Measurements from ENCODE around the gene MAN2A1.
"Not testable (repeated sequence)": the region's sequence is repeated elsewhere in the genome, so short reads cannot be mapped to it uniquely, and the experiment has no call there.

Gene MAN2A1

DNA sequence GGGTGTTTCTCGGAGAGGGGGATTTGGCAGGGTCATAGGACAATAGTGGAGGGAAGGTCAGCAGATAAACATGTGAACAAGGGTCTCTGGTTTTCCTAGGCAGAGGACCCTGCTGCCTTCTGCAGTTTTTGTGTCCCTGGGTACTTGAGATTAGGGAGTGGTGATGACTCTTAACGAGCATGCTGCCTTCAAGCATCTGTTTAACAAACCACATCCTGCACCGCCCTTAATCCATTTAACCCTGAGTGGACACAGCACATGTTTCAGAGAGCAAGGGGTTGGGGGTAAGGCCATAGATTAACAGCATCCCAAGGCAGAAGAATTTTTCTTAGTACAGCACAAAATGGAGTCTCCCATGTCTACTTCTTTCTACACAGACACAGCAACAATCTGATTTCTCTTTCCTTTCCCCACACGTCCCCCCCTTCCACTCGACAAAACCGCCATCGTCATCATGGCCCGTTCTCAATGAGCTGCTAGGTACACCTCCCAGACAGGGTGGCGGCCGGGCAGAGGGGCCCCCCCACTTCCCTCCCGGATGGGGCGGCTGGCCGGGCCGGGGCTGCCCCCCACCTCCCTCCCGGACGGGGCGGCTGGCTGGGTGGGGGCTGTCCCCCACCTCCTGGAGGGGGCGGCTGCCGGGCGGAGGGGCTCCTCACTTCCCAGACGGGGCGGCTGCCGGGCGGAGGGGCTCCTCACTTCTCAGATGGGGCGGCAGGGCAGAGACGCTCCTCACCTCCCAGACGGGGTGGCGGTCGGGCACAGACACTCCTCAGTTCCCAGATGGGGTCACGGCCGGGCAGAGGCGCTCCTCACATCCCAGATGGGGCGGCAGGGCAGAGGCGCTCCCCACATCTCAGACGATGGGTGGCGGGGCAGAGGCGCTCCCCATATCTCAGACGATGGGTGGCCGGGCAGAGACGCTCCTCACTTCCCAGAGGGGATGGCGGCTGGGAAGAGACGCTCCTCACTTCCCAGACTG lies 142.8 kb downstream of the MAN2A1 start:
- not testable (repeated sequence) for DNase-seq

DNA sequence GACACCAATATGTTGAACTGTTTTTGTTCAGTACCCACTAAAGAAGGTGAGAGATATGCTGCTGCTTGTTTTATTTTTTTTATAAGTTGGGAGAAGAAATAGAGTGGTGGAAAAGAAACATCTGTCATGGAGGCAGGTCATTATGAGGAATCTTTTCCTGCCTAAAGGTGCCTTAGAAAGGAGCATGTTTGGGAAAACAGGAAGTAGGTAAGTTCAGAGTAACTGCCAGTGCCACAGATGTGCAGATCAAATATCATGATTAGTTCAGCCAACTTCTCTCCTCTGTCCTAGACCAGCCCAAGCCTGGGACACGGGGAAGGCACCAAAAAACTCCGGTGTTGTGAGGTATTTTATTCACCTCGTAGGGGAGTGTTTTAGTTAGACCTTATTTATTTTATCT lies 144.2 kb downstream of the MAN2A1 start:
- no peak for DNase-seq

DNA sequence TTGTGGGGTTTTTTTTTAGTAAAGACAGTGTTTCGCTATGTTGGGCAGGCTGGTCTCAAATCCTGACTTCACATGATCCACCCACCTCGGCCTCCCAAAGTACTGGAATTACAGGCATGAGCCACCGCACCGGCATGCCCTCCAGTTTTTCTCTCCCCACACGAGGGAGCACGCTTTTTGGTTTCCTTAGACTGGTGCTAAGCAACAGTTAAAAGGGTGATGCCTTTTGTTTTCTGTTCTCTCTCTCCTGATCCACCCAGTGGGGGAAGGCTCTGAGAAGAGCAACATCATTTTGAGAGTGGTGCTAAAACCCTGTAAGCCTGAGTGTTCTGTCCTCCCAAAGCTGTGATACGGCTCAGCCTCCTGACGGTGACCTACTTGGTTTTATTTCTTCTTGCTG lies 146.6 kb downstream of the MAN2A1 start:
- DNase-seq, result no peak

DNA sequence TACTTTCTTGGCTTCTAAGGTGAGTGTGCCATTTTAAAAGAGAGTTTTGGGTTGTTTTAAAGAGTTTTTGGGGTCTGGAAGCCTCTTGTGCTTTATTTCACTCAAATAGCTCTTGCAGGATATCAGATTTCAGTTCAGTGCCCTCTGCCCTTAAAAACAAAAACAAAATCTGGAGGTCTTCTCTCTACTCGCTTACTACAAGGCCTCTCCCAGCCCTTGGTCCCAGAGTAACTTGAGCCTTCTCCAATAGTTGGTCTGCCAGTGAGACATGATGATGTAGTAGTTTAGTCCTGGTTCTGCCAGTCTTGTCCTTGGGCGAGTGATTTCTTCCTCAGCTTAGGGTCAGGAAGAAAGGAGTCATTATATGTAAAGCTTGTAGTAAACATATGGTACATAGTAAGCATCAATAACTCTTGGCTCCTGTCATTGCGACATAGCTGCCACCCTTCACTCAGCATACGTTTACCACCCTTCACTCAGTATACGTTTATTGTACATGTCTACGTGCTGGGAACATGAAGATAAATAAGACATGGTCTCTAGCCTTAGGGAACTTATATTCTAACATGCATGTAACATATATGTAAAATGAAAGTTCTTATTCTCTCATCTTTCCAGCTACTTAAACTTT lies 147.6 kb downstream of the MAN2A1 start:
- DNase-seq, result no peak

DNA sequence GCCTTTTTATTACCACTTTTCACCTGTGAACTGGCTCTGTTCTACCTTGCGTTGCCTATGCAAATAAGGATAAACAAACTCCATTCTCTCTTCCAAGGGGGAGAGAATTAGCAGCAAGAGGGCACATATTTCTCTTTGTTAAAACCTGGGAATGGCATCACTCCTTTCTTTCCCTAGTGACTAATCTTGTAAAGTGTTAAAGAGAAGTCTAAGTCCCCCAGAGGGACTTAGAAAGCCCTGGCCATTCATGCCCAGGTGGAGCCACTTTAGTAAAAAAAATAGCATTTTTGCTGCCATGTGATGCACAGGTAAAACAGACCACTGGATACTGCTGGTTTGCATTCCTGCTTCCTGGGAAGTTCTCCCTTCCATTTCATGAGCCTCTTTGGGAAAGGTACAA lies 148.4 kb downstream of the MAN2A1 start:
- no peak for DNase-seq

DNA sequence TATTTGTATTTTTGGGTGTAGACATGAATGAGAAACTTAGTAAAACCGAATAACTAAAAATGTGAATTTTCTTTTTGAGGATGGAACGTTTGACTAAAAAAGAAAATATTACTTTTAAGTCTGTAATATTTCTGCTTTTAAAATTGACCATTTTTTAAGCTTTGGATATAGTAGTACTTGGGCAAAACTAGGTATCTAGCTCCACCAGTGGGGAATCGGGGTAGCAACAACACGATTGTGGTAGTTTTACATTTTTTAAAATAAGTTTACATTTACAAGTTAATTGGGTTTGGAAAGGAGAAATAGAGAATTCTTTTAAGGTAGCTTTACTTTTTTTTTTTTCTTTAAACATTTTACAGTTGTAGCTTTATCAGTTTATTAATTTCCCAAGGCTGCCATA lies 154.4 kb downstream of the MAN2A1 start:
- DNase-seq, result no peak

DNA sequence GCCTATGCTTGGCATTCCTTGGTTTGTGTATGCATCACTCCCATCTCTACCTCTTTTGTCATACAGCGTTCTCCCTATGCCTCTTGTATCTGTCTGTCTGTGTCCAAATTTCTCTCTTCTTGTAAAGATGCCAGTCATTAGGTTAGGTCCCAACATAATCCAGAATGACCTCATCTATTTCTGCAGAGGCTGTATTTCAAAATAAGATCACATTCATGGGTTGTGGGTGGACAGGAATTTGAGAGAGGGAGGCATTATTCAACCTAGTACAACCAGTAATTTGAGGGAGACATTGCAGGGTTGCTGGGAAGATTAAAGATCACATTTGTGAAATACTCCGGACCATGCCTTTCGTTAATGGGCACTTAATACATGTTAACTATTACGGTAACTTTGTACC lies 155.0 kb downstream of the MAN2A1 start:
- no peak for DNase-seq

DNA sequence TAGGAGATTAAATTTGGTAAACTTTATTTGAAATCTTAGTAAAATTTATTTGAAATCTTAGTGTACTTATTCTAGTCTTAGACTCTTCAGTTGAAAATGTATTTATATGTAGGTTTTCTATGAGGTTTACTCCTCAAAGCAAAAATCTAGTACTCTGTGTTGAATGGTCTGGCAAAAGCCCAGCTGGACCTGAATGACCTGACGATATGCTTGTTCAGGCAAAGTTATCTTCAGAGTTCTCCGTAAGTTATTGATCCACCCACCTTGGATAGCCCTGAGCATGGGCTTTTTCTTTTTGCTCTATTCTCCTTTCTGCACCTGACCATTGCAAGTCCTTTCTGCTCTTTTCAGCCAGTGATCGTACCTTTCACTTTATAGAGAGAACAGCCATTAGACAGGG lies 158.4 kb downstream of the MAN2A1 start:
- no peak for DNase-seq

DNA sequence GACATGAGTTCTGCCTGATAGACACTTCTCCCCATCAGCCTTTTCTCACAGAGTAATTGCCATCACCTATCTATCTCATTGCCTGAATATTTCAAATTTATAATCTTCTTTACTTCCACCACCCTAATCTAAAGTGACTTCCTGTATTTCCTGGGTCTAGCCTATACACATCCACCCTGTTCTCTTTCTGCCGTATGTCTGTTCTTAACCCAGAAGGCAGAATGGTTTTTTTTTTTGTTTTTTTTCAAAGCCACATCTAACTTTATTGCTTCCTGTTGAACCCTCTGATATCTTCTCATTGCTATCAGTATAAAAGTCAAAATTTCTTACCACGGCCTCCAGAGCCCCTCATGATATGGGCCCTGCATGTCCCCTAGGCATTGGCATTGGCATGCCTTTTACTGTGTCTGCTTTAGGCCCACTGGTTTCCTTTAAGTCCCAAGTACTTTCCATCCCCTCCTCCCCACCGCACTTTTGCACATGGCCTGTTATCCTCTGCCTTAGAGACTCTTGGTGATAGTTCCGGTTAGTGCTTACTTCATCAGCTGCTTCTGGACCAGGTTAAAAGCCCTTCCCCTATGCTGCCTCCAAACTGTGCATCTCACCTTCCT lies 159.9 kb downstream of the MAN2A1 start:
- DNase-seq, result no peak

DNA sequence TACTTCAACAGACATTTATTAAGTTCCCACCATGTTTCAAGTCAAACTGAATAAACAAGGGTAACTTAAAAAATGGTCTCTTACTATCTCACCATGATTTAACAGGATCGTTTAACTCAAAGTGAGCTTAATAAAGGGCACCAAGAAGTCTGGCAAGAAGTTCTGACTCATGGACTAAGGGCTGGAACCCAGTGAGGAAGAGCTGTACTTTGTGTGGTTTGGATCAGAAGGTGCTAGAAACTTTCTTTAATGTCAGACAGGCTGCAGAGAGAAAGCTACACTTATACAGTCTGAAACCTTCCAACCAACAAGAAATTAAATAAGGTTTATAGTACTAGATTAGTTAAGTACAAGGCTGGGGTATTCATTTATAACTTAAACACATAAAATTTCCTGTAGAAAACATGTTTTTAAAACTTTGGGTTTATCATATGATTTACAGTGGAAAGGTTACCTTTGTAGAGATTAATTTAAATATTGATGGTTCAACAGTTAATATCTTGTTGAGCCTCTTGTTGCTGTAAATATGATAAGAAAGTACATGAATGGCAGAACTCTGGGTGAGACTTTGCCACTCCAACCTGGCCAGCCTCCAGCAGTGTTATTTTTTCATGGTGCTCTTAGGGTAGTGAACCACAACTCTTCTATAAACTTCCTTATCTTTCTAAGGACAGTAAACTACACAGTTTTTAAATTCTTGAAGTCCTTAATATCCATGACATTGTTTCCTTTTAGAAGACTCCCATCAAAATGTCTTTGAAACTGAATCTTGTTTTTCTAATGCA lies 162.8 kb downstream of the MAN2A1 start:
- DNase-seq, result no peak

DNA sequence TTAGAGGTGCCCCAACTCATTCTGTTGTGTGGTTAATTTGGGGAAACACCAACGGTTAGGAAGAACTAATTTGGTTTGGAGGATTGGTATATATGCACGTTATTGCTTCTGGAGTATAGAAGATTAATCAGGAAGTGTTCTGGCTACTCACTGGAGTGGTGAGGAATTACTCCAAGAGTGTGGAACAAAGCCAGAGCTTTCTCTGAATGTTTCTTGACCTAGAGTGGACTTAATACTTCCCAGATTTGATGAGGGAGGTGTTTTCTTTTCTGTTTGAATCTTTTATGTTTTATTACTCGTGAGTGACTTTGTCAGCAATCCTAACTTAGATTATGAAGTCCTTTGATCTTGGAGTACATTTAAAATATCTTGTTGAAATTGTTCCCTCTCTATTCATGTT lies 163.7 kb downstream of the MAN2A1 start:
- DNase-seq, result no peak

DNA sequence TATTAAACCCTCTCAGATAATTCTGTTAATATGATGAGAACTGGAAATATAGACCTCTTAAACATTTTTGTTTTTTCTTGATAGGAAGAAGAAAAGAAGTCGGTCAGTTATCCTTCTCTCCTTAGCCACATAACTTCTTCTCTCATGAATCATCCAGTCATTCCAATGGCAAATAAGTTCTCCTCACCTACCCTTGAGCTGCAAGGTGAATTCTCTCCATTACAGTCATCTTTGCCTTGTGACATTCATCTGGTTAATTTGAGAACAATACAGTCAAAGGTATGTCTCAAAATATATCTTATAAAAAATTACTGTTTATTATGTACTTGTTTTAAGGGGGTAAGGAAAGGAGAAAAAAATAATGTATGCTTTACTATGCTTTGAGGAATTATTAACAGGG lies 165.3 kb downstream of the MAN2A1 start:
- no peak for DNase-seq

DNA sequence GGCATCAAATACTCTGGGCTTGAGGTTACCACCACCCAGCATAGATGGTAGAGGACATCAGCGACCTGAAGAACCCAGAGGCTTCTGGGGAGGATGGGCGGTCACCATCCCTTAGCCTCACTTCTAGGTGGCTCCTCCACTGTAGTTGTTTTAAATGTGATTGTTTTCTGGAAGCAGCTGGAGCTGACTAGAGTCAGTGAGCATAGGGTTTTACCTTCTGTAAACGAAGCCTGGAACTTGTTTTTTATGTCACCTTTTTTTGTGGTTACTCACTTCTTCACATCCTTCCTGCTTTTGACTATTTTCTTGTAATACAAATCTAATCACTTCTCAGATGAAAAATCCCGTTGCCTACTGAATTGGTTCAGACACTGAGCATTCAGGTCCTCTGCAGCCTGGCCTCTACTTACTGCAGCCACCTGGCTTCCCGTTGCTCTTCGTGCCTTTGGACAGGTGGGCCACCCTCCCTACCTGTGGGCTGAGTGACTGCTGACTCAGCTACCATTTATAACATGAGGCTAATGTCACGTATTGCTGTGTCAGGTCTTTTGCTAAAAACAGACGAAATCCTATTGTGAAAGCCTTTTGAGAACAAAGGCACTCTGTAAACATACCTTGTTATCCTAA lies 167.8 kb downstream of the MAN2A1 start:
- DNase-seq, result no peak

DNA sequence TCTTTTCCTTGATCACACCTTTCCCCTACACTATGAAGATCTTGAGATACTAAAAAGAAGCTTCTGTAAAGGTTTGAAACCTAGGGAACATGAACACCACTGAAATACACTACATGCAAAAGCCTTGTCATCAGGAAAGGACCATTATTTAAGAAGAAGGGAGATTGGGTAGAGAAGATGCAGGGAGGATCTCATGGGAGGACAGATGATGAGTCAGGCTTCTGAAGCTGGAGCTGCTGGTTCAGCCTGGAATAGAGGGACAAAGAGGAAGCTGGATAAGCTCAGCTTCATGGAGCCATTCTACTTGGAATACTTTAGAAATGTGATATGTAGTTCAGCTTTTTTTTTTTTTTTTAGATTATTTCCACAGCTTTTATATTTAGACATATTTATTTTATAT lies 169.8 kb downstream of the MAN2A1 start:
- no peak for DNase-seq

DNA sequence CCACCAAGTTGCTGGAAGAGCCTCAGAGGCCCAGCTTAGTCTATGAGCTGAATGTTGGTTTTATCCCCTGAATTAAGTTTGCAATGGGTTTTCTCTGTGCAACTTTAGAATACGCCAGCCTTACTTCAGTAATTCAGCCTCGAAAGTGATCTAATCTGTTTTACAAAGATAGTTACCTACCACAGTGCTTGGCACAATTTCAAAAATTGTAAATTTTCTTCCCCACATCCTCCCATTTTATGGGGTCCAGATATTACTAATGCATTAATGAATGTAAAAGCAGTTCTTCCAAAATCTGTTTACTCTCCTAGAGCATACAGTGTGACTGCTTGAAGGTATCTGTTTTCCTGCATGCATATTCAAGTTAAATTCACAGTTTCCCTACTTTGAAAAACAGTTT lies 172.6 kb downstream of the MAN2A1 start:
- no peak for DNase-seq

DNA sequence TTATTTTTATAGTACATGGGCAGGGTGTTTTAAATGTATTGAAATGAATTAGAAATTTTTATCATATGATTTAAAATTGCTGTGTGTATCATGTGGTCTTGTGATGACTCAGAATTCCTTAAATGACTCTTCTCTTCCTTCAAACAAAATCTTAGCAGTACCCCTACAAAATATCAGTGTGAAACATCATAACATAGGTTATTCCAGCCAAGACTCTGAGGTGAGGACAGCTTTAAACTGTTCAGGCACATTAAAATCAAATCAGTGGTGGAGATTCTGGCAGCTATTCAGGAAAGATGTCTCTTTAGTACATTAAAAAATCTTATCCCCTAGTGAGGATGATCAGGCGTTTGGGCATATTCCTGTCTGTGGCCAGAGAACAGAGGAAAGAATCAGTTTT lies 174.0 kb downstream of the MAN2A1 start:
- no peak for DNase-seq

DNA sequence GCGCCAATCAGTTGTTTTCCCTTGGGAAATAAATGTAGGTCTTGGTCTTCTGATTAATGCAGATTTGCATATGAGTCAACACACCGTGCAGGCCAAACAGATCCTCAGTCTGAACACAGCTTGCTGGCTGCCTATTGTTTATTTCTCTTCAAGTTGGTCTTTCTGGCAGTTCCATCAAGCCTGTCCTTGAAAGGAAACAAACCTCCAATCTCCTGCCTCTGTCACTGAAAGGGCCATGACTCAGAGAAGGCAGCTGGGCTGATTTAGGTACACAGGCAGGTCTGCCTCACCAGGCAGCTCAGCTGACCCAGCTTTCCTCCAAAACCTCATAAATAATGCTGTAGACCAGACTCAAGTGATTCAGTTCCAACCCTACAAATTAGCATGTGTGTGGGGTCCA lies 175.9 kb downstream of the MAN2A1 start:
- no peak for DNase-seq

DNA sequence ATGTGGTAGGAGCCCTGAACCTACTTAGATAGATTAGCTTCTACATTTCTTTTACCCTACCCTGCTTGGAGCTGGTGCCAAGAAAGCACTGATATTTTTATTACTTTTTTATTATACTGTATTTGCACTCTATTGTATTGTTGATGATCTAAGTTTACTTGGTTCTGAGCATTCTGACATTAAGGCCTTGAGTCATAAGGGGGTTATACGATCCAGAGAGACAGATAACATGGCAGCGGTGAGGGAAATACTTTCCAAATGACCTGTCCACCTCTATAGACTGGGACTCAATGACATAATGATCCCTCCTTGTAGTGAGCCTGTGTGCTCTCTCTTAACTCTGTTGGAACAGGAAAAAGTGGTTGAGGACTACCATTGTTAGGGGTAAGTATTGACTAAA lies 176.3 kb downstream of the MAN2A1 start:
- no peak for DNase-seq

DNA sequence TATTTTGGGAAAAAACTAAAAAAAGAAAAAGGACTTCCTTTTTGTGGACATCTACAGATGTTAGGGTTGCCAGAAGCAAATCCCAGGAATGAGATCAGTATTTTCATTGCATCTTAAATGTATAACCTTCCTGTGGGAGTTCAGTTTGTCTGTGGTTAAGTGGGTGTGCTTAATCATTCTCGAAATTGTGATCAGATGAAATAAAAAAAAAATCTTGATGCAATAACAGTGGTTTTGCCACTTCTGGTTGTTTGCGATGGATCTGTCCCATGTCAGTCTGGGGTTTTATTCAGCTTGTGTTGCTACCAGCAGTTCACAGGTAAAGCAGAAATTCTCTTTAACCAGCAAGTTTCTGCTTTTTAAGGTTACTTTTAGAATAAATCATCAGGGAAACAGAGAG lies 179.0 kb downstream of the MAN2A1 start:
- DNase-seq, result no peak

DNA sequence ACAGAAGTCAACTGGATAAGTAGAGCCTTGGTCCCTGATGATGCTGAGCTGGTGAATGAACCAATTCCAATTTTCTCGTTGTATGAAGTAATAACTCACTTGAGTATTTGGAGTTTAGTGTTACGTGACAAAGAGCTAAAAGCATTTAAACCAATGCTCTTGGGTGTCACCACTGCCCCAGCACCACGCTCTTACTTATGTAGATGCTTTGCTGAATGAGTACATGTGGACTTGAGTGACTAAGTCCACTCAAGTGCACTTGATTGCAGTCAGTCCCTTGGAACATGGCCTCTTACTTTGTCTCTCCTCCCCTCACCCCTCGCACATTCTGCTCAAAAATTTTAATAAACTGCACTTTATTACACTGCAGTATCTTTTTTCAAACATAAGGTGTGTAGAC lies 184.0 kb downstream of the MAN2A1 start:
- DNase-seq, result no peak

DNA sequence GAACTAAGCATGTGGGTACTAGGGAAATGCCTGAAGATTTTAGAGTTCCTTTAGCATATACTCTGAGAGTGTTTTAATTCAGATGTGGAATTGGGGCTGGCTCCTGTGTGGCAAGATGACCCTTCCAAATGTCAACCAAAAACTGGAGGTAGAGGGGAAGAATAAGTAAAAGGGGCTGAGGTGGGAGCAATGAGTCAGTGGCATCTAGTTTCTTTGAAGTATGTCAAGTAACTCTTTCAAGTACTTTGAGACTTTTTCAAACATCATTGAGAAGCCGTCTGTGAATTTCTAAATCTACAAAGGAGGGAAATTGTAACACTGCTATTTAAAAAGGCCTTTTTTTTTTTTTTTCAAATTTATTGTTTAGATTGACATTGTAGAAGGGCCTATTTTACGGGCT lies 184.4 kb downstream of the MAN2A1 start:
- DNase-seq, result no peak

DNA sequence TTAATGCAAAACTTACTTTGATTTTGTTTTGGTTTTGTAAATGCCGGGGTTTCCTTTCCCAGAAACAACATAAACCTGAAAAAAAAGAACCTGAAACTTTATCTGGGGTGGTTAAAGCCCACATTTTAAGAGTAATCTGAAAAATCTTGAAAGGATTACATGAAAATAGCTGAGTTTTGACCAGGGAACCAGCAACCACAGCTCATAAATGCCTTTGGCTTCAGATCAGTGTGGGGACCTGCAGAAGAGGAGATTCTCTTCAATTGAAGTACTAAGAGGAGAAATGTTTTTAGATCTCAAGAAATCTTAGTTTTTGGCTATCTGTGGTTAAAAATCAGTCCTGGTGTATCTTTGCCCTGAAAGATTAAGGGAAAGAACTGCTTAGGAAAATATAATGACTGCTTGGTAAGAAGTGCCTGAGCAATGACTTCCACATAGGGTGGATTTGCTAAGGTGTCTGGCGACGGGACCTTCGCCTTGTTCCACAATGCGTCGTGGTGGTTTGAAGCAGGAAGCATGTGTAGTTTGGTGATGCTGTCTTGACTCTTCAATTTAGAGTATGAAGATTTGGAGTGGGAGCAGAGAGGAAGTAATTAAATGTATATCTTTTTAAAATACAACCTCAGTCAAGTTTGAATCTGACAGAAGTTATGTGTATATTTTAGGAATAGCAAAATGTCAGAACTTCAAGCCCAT lies 186.5 kb downstream of the MAN2A1 start:
- DNase-seq, result no peak
